ENCODE data around the gene L2HGDH.

DNA sequence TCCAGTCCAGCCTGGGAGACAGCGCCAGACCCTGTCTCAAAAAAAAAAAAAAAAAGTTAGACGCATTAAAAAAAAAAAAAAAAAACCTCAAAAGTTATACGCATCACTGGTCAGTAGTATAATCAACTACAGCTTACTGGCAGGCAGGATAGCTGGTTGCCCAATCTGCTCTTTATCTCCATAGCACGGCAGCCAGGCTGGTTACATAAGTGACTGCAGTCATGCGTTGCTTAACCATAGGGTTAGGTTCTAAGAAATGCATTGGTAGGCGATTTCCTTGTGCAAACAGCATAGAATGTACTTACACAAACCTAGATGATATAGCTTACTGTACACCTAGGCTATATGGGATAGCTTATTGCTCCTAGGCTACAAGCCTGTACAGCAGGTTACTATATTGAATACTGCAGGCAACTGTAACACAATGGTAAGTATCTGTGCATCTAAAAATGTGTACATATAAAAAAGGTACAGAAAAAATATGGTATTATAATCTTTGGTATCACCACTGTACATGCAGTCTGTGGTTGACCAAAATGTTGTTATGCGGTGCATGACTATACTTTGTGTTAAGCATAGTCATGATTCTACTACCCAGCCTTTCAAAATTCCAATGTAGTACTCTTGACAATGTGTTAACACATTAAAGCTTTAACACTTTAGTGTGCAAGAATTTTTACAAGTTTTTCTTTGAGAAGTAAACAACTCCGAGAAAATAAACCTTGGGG is 8.1 kb downstream of the L2HGDH start:
- TF ChIP-seq, protein P1, sequence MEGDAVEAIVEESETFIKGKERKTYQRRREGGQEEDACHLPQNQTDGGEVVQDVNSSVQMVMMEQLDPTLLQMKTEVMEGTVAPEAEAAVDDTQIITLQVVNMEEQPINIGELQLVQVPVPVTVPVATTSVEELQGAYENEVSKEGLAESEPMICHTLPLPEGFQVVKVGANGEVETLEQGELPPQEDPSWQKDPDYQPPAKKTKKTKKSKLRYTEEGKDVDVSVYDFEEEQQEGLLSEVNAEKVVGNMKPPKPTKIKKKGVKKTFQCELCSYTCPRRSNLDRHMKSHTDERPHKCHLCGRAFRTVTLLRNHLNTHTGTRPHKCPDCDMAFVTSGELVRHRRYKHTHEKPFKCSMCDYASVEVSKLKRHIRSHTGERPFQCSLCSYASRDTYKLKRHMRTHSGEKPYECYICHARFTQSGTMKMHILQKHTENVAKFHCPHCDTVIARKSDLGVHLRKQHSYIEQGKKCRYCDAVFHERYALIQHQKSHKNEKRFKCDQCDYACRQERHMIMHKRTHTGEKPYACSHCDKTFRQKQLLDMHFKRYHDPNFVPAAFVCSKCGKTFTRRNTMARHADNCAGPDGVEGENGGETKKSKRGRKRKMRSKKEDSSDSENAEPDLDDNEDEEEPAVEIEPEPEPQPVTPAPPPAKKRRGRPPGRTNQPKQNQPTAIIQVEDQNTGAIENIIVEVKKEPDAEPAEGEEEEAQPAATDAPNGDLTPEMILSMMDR (optimal IDR thresholded peaks at IDR 0.05 in 1 of 3, IDR thresholded peaks at IDR 0.05 in 1 of 3, conservative IDR thresholded peaks at IDR 0.05 in 1 of 3; ENCODE audit: extremely low read depth in 1 of 3, insufficient read depth in 2 of 3, low read length in 3 of 3), result no peak
- no peak for TF ChIP-seq EZH2 (IDR thresholded peaks at IDR 0.05; ENCODE audit: low read length)

Data from keratinocyte (primary cell).